Upper lobe of right lung (tissue), 1 donor: Measurements from ENCODE around the gene CNR2. TPM values are rescaled to one million over a fixed set of nuclear protein-coding genes. Genes with fewer than 3 reads are reported as not detected.
A peak's percentile ranks its signal among the peaks of the same experiment; 100 is the strongest.

Experiments
- ATAC-seq: fragments of 200-7000 bp; cut with Tn5 transposase; one replicate; pipeline ENCODE4 v1.9.1; 2020; ENCODE audit warnings: mild to moderate bottlenecking, moderate library complexity
- DNase-seq: peaks from one replicate; pipeline ENCODE4 v3.0.0-alpha.2; 2020
- H3K27ac ChIP-seq: fragments of 200-600 bp; one replicate; pipeline ENCODE4 v1.8.0; 2022
- H3K27me3 ChIP-seq: fragments of 200-600 bp; one replicate; pipeline ENCODE4 v1.8.0; 2022; ENCODE audit warnings: mild to moderate bottlenecking
- H3K36me3 ChIP-seq: fragments of 200-600 bp; one replicate; pipeline ENCODE4 v1.8.0; 2022
- H3K4me1 ChIP-seq: fragments of 200-600 bp; one replicate; pipeline ENCODE4 v1.8.0; 2022
- H3K4me3 ChIP-seq: fragments of 200-600 bp; one replicate; pipeline ENCODE4 v1.8.0; 2022; ENCODE audit warnings: mild to moderate bottlenecking
- H3K9me3 ChIP-seq: fragments of 200-600 bp; one replicate; pipeline ENCODE4 v1.8.0; 2022
- CTCF ChIP-seq: fragments of 200-600 bp; IDR thresholded peaks from one replicate; pipeline ENCODE4 v1.8.0; 2022; ENCODE audit warnings: antibody characterized with exemption
- intact Hi-C: fragments of 100-400 bp; cut with DNase I; formaldehyde crosslinking; loops from one replicate; pipeline ENCODE4 v1.11.0; 2022
- total RNA-seq: library from RNA; stranded (reverse); fragmentation: NEBNext Ultra II Directional; extraction: Animal tissue kit (Norgen Biotek cat#: 25700); gene quantifications from one replicate; pipeline ENCODE4 v1.2.1, GENCODE V29; 2021
- donor health status: DM: no; HTN: yes; CAD: no; lungs with severe emphysema.

CNR2 gene
- total RNA-seq, 1 donor from 2014 or later: 0.06 TPM

- intact Hi-C loops: no loop called here
- H3K27me3 ChIP-seq: no peaks in the 10 kb centered on the region
- peaks cover 12% of the 10 kb centered on the region for H3K4me1 ChIP-seq
- H3K4me3 ChIP-seq: no peak overlapping the region
- no peaks in the 10 kb centered on the region for H3K9me3 ChIP-seq
- TF ChIP-seq CTCF: no peak
- no peaks in the 10 kb centered on the region for H3K36me3 ChIP-seq
- no peak overlapping the region for H3K27ac ChIP-seq
- DNase-seq (no peak), ATAC-seq (no peak)
Measured at GRCh38 chr1:23923592-23924499, 10.7 kb upstream of the CNR2 start.

GRCh38 chr1:23922321-23922943 lies 9.3 kb upstream of the CNR2 start:
- Histone ChIP-seq H3K36me3 (no peaks in the 10 kb centered on the region), H3K9me3 (no peaks in the 10 kb centered on the region), H3K27ac (no peak overlapping the region), H3K4me1 (peaks cover 12% of the 10 kb centered on the region), H3K27me3 (no peaks in the 10 kb centered on the region), H3K4me3 (no peak overlapping the region)
- no peak for TF ChIP-seq CTCF
- ATAC-seq (no peak), DNase-seq (no peak)
- intact Hi-C loops: no loop called here

- DNase-seq: peak; percentile 81
- intact Hi-C loops: loop anchor here (10.0 kb wide), 1 partner anchor 152 kb away; no protein-coding TSS in a partner anchor
- H3K27ac ChIP-seq: no peak overlapping the region
Measured at GRCh38 chr1:23916209-23917131, 3.3 kb upstream of the CNR2 start.

GRCh38 chr1:23915466-23915865 lies 2.3 kb upstream of the CNR2 start:
- H3K4me1 ChIP-seq: peaks cover 8% of the 10 kb centered on the region
- H3K9me3 ChIP-seq: no peaks in the 10 kb centered on the region
- TF ChIP-seq CTCF: no peak
- no peak for DNase-seq
- H3K27ac ChIP-seq: no peak overlapping the region
- intact Hi-C loops: loop anchor here (10.0 kb wide), 1 partner anchor 151 kb away; no protein-coding TSS in a partner anchor
- no peak overlapping the region for H3K4me3 ChIP-seq
- no peaks in the 10 kb centered on the region for H3K36me3 ChIP-seq
- no peaks in the 10 kb centered on the region for H3K27me3 ChIP-seq
- ATAC-seq: no peak

More at GRCh38 chr1:23916209-23917131, 3.3 kb upstream of the CNR2 start:
- H3K4me3 ChIP-seq: no peak overlapping the region
- ATAC-seq: peak; percentile 97
- TF ChIP-seq CTCF: peak; percentile 64
- H3K9me3 ChIP-seq: no peaks in the 10 kb centered on the region
- H3K4me1 ChIP-seq: peaks cover 12% of the 10 kb centered on the region
- H3K36me3 ChIP-seq: no peaks in the 10 kb centered on the region
- no peaks in the 10 kb centered on the region for H3K27me3 ChIP-seq

GRCh38 chr1:23914921-23915320 lies 1.8 kb upstream of the CNR2 start:
- no peaks in the 10 kb centered on the region for H3K9me3 ChIP-seq
- no peaks in the 10 kb centered on the region for H3K27me3 ChIP-seq
- intact Hi-C loops: loop anchor here (10.0 kb wide), 1 partner anchor 150 kb away; no protein-coding TSS in a partner anchor
- peaks cover 4% of the 10 kb centered on the region for H3K4me1 ChIP-seq
- H3K27ac ChIP-seq: no peak overlapping the region
- no peaks in the 10 kb centered on the region for H3K36me3 ChIP-seq
- ATAC-seq (no peak), DNase-seq (no peak)
- no peak for TF ChIP-seq CTCF
- H3K4me3 ChIP-seq: no peak overlapping the region
